Muscle of back (tissue), 13 donors: ENCODE measurements around the gene THAP12. TPM values are rescaled to one million over a fixed set of nuclear protein-coding genes. Genes with fewer than 3 reads are reported as not detected.
"Not testable (repeated sequence)": the region's sequence is repeated elsewhere in the genome, so short reads cannot be mapped to it uniquely, and the experiment has no call there.

Experiments
- DNase-seq, 3 donors: peaks; one replicate each; pipeline versions ENCODE4 v3.0.0 to v3.0.0-alpha.2; 2013
- long read RNA-seq, 9 donors: transcript quantifications; one replicate each; lab custom pipeline, GENCODE V29; 2026
- polyA plus RNA-seq, 10 donors: library from polyadenylated mRNA; unstranded; fragments of 120-200 nt; gene quantifications; one replicate each; pipeline ENCODE4 v1.2.1, GENCODE V29; 2013; ENCODE audit not compliant: insufficient read length in 10 of 10

Gene THAP12
- polyA plus RNA-seq = 10 to 100 TPM; 51.1 to 71.5 (median 63.4) TPM
- long read RNA-seq, donor 1, transcript THAP12-201 (5 exons, 3,300 nt) = major isoform, 9 of 13 reads
- long read RNA-seq, donor 1, partial matches to known transcripts = 0 of 13 reads
- long read RNA-seq, donor 1, other reads (novel, unspliced or antisense) = 0 of 13 reads
- long read RNA-seq, donor 2, transcript THAP12-201 (5 exons, 3,300 nt) = major isoform, 8 of 9 reads
- long read RNA-seq, donor 2, partial matches to known transcripts = 0 of 9 reads
- long read RNA-seq, donor 2, other reads (novel, unspliced or antisense) = 0 of 9 reads
- long read RNA-seq, donor 3 = 0 reads
- long read RNA-seq, donor 4, transcript THAP12-201 (5 exons, 3,300 nt) = major isoform, 9 of 18 reads
- long read RNA-seq, donor 4, partial matches to known transcripts = 7 of 18 reads
- long read RNA-seq, donor 4, other reads (novel, unspliced or antisense) = 0 of 18 reads
- long read RNA-seq, donor 5, transcript THAP12-201 (5 exons, 3,300 nt) = major isoform, 11 of 22 reads
- long read RNA-seq, donor 5, partial matches to known transcripts = 9 of 22 reads
- long read RNA-seq, donor 5, other reads (novel, unspliced or antisense) = 0 of 22 reads
- long read RNA-seq, donor 6, transcript THAP12-201 (5 exons, 3,300 nt) = major isoform, 9 of 10 reads
- long read RNA-seq, donor 6, partial matches to known transcripts = 0 of 10 reads
- long read RNA-seq, donor 6, other reads (novel, unspliced or antisense) = 0 of 10 reads
- long read RNA-seq, donor 7, full-length matches to known transcripts = 14 of 14 reads
- long read RNA-seq, donor 7, partial matches to known transcripts = 0 of 14 reads
- long read RNA-seq, donor 7, other reads (novel, unspliced or antisense) = 0 of 14 reads
- long read RNA-seq, donor 8, transcript THAP12-201 (5 exons, 3,300 nt) = major isoform, 8 of 12 reads
- long read RNA-seq, donor 8, partial matches to known transcripts = 0 of 12 reads
- long read RNA-seq, donor 8, other reads (novel, unspliced or antisense) = 0 of 12 reads
- long read RNA-seq, donor 9, partial matches to known transcripts = 0 of 1 reads
- long read RNA-seq, donor 9, other reads (novel, unspliced or antisense) = 0 of 1 reads

- peak; percentile 99 to 100 (median 99) for DNase-seq
These were observed at the start of gene THAP12, which contains the start of gene GVQW3 for GRCh38 chr11:76380977-76381719. Gene THAP12, minus strand, starts transcription at chr11:76381132. Its CDS starts 296 bp downstream, at chr11:76380836. Gene GVQW3, plus strand, starts transcription at chr11:76381323. Its CDS starts 506 bp downstream, at chr11:76381829.

GRCh38 chr11:76426660-76427059 lies 45.7 kb upstream of the THAP12 start:
- no peak for DNase-seq

GRCh38 chr11:76424891-76425290 lies 44.0 kb upstream of the THAP12 start:
- DNase-seq = no peak

GRCh38 chr11:76424379-76424778 lies 43.4 kb upstream of the THAP12 start:
- DNase-seq = no peak

- no peak for DNase-seq
These were observed 39.0 kb upstream of the THAP12 start for GRCh38 chr11:76419896-76420295.

GRCh38 chr11:76415073-76415472 lies 34.1 kb upstream of the THAP12 start:
- DNase-seq = no peak

- DNase-seq = peak in 1 of 3 donors; percentile 61
These were observed 30.0 kb upstream of the THAP12 start for GRCh38 chr11:76410851-76411357.

- DNase-seq = peak in 1 of 3 donors; percentile 11
These were observed 27.4 kb upstream of the THAP12 start for GRCh38 chr11:76408171-76408965.

GRCh38 chr11:76406359-76406758 lies 25.4 kb upstream of the THAP12 start:
- DNase-seq = no peak

GRCh38 chr11:76401484-76401883 lies 20.6 kb upstream of the THAP12 start:
- DNase-seq = not testable (repeated sequence)

GRCh38 chr11:76400967-76401366 lies 20.0 kb upstream of the THAP12 start:
- no peak for DNase-seq

GRCh38 chr11:76397383-76397782 lies 16.5 kb upstream of the THAP12 start:
- DNase-seq = no peak

- no peak for DNase-seq
These were observed 14.4 kb upstream of the THAP12 start for GRCh38 chr11:76395296-76395695.

- DNase-seq = no peak
These were observed 13.5 kb upstream of the THAP12 start for GRCh38 chr11:76394411-76394810.

- DNase-seq = no peak
These were observed 11.9 kb upstream of the THAP12 start for GRCh38 chr11:76392870-76393269.

GRCh38 chr11:76391811-76392475 lies 11.0 kb upstream of the THAP12 start:
- no peak for DNase-seq

GRCh38 chr11:76391021-76391420 lies 10.1 kb upstream of the THAP12 start:
- DNase-seq = no peak

GRCh38 chr11:76388408-76388807 lies 7.5 kb upstream of the THAP12 start:
- no peak for DNase-seq

- DNase-seq = no peak
These were observed 5.0 kb upstream of the THAP12 start for GRCh38 chr11:76385903-76386302.

- no peak for DNase-seq
These were observed 1.3 kb upstream of the THAP12 start for GRCh38 chr11:76382209-76382608.
